GM23338 (cell line): ENCODE measurements around the gene CPNE4.

Source experiments
- EZH2 ChIP-seq: fragments of 200-600 bp; sonication (generic); IDR thresholded peaks from one replicate; pipeline ENCODE4 v1.8.0; 2017; ENCODE audit warnings: antibody characterized with exemption, mild to moderate bottlenecking, low read depth; ENCODE audit not compliant: unreplicated experiment
- JUNB ChIP-seq: IDR thresholded peaks from one replicate; pipeline ENCODE4 v1.6.1; 2016; ENCODE audit warnings: antibody characterized with exemption; ENCODE audit not compliant: unreplicated experiment
- POLR2AphosphoS5 ChIP-seq: IDR thresholded peaks from 2 replicates; pipeline ENCODE4 v1.6.1; 2016; ENCODE audit warnings: antibody characterized with exemption, low read depth
- TF ChIP-seq, protein P1 (sequence below), 2 experiments: fragments of 200-600 bp in 1 of 2; sonication (generic) in 1 of 2; conservative IDR thresholded peaks; 2 replicates each; pipeline versions ENCODE4 v1.5.1 to v1.6.1; 2016 to 2017; ENCODE audit warnings: antibody characterized with exemption in 2 of 2, low read depth in 2 of 2, mild to moderate bottlenecking in 2 of 2, moderate library complexity in 1 of 2

- TF ChIP-seq POLR2AphosphoS5 (no peak), EZH2 (no peak), JUNB (no peak)
- TF ChIP-seq, protein P1, sequence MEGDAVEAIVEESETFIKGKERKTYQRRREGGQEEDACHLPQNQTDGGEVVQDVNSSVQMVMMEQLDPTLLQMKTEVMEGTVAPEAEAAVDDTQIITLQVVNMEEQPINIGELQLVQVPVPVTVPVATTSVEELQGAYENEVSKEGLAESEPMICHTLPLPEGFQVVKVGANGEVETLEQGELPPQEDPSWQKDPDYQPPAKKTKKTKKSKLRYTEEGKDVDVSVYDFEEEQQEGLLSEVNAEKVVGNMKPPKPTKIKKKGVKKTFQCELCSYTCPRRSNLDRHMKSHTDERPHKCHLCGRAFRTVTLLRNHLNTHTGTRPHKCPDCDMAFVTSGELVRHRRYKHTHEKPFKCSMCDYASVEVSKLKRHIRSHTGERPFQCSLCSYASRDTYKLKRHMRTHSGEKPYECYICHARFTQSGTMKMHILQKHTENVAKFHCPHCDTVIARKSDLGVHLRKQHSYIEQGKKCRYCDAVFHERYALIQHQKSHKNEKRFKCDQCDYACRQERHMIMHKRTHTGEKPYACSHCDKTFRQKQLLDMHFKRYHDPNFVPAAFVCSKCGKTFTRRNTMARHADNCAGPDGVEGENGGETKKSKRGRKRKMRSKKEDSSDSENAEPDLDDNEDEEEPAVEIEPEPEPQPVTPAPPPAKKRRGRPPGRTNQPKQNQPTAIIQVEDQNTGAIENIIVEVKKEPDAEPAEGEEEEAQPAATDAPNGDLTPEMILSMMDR (conservative IDR thresholded peaks at IDR 0.05; ENCODE audit: low read depth in 2 of 2): no peak
These were observed 120.6 kb downstream of the CPNE4 start for GRCh38 chr3:131914090-131914691.
